Lower leg skin (tissue), 4 donors: ENCODE results near the gene ERF. TPM values are rescaled to one million over a fixed set of nuclear protein-coding genes. Genes with fewer than 3 reads are reported as not detected.

ENCODE experiments used
- DNase-seq, 2 donors: peaks; one replicate each; pipeline ENCODE4 v3.0.0-alpha.2; 2019; ENCODE audit warnings: low spot score in 2 of 2
- H3K4me3 ChIP-seq: fragments of 200-600 bp; sonication (generic); 2 replicates; pipeline ENCODE4 v1.5.1; 2017; ENCODE audit warnings: mild to moderate bottlenecking, low read depth; ENCODE audit not compliant: poor library complexity, severe bottlenecking
- POLR2A ChIP-seq, 2 donors: fragments of 450-650 bp; IDR thresholded peaks; one replicate each; pipeline ENCODE4 v1.6.1; 2016 to 2017; ENCODE audit warnings: antibody characterized with exemption in 2 of 2, mild to moderate bottlenecking in 1 of 2, moderate library complexity in 1 of 2
- WGBS, 2 donors: methylation state at CpG; one replicate each; pipeline ENCODE4 v1.1.5; 2018; 5-methylcytosine and 5-hydroxymethylcytosine counted together
- intact Hi-C: fragments of 100-400 bp; cut with DNase I; formaldehyde crosslinking; loops from one replicate; pipeline ENCODE4 v1.15.0; 2023; ENCODE audit warnings: low total_unique reads
- total RNA-seq, 4 donors: library from RNA; depleted of rRNA; stranded (reverse); fragments of >200 nt; gene quantifications; one replicate each; pipeline ENCODE4 v1.1.0, GENCODE V29; 2016
- TF ChIP-seq, protein P1 (sequence below), 3 donors: fragments of 450-650 bp; IDR thresholded peaks; one replicate each; pipeline ENCODE4 v1.5.1; 2016; ENCODE audit warnings: antibody characterized with exemption in 3 of 3, mild to moderate bottlenecking in 3 of 3, moderate library complexity in 2 of 3

The ERF gene
- total RNA-seq, 4 donors from 2014 or later = 29.9 to 44.0 (median 36.9) TPM

- 75% methylated on average over 10 of the region's 10 CpGs for WGBS, 2 donors
Measured at GRCh38 chr19:42245231-42245630, 9.7 kb downstream of the ERF start.

GRCh38 chr19:42244347-42245220, 10.3 kb downstream of the ERF start:
- peak overlapping the region; percentile 25 for H3K4me3 ChIP-seq
- TF ChIP-seq, protein P1, sequence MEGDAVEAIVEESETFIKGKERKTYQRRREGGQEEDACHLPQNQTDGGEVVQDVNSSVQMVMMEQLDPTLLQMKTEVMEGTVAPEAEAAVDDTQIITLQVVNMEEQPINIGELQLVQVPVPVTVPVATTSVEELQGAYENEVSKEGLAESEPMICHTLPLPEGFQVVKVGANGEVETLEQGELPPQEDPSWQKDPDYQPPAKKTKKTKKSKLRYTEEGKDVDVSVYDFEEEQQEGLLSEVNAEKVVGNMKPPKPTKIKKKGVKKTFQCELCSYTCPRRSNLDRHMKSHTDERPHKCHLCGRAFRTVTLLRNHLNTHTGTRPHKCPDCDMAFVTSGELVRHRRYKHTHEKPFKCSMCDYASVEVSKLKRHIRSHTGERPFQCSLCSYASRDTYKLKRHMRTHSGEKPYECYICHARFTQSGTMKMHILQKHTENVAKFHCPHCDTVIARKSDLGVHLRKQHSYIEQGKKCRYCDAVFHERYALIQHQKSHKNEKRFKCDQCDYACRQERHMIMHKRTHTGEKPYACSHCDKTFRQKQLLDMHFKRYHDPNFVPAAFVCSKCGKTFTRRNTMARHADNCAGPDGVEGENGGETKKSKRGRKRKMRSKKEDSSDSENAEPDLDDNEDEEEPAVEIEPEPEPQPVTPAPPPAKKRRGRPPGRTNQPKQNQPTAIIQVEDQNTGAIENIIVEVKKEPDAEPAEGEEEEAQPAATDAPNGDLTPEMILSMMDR (IDR thresholded peaks at IDR 0.05) = no peak
- peak in 1 of 2 donors; percentile 27 for TF ChIP-seq POLR2A (IDR thresholded peaks at IDR 0.05)
- peak; percentile 93 to 99 for DNase-seq
- intact Hi-C loops = loop anchor here (10.0 kb wide), 1 partner anchor 50 kb away; no protein-coding TSS in a partner anchor
- 2% methylated on average over 36 to 45 of the region's 45 CpGs for WGBS, 2 donors

More at GRCh38 chr19:42245231-42245630, 9.7 kb downstream of the ERF start:
- TF ChIP-seq POLR2A (IDR thresholded peaks at IDR 0.05) = no peak
- TF ChIP-seq, protein P1 (IDR thresholded peaks at IDR 0.05) = no peak
- H3K4me3 ChIP-seq = no peak overlapping the region
- intact Hi-C loops = loop anchor here (10.0 kb wide), 1 partner anchor 50 kb away; no protein-coding TSS in a partner anchor
- peak in 1 of 2 donors; percentile 22 for DNase-seq

- peak within 1 kb of the TSS; percentile 81 for H3K4me3 ChIP-seq
- TF ChIP-seq, protein P1 (IDR thresholded peaks at IDR 0.05) = no peak
- no peak for TF ChIP-seq POLR2A (IDR thresholded peaks at IDR 0.05)
- peak; percentile 99 to 100 for DNase-seq
- intact Hi-C loops = loop anchor here (10.0 kb wide), 1 partner anchor 52 kb away; no protein-coding TSS in a partner anchor
- WGBS, 2 donors = 1% methylated on average over 35 to 64 of the region's 76 CpGs
Measured at GRCh38 chr19:42242512-42243409, 12.2 kb downstream of the ERF start, which contains the start of gene GSK3A. Gene GSK3A (minus strand): TSS chr19:42242602. CDS start chr19:42242465, 137 bp downstream.

GRCh38 chr19:42242069-42242511, 12.8 kb downstream of the ERF start:
- WGBS, 2 donors = 0% methylated on average over 2 to 14 of the region's 49 CpGs
- DNase-seq = peak in 1 of 2 donors; percentile 22
- TF ChIP-seq POLR2A (IDR thresholded peaks at IDR 0.05) = no peak
- TF ChIP-seq, protein P1 (IDR thresholded peaks at IDR 0.05) = no peak
- H3K4me3 ChIP-seq = peak overlapping the region; percentile 81
- intact Hi-C loops = loop anchor here (10.0 kb wide), 1 partner anchor 53 kb away; no protein-coding TSS in a partner anchor

- intact Hi-C loops = loop anchor here (10.0 kb wide), 1 partner anchor 54 kb away; no protein-coding TSS in a partner anchor
- DNase-seq = no peak
- 91 to 93% methylated on average over 3 of the region's 3 CpGs for WGBS, 2 donors
- no peak for TF ChIP-seq POLR2A (IDR thresholded peaks at IDR 0.05)
- TF ChIP-seq, protein P1 (IDR thresholded peaks at IDR 0.05) = no peak
- no peak overlapping the region for H3K4me3 ChIP-seq
Measured at GRCh38 chr19:42241279-42241678, 13.6 kb downstream of the ERF start.
